Left lobe of liver (tissue), 2 donors: ENCODE results near the gene GLYR1. TPM values are rescaled to one million over a fixed set of nuclear protein-coding genes. Genes with fewer than 3 reads are reported as not detected.

ENCODE experiments used
- ATAC-seq: fragments of 200-7000 bp; cut with Tn5 transposase; one replicate; pipeline ENCODE4 v1.9.1; 2020; ENCODE audit warnings: mild to moderate bottlenecking, moderate library complexity
- DNase-seq: peaks from one replicate; pipeline ENCODE4 v3.0.0-alpha.2; 2020; ENCODE audit warnings: low spot score
- total RNA-seq: library from RNA; stranded (reverse); gene quantifications from one replicate; pipeline ENCODE4 v1.2.1, GENCODE V29; 2021
- donor health status: DM: no; HTN: no; CAD: no; lungs with moderate emphysema.
- donor health status: DM: no; HTN: yes; CAD: no.

Gene GLYR1
- total RNA-seq, 1 donor from 2014 or later: 47.1 TPM

- DNase-seq (no peak), ATAC-seq (no peak)
Measured at GRCh38 chr16:4880006-4880580, 33.0 kb upstream of the GLYR1 start.

GRCh38 chr16:4879049-4879448 is 32.0 kb upstream of the GLYR1 start:
- no peak for ATAC-seq
- DNase-seq: no peak

- no peak for ATAC-seq
- no peak for DNase-seq
Measured at GRCh38 chr16:4877380-4877685, 30.2 kb upstream of the GLYR1 start.

GRCh38 chr16:4876646-4877379 is 29.7 kb upstream of the GLYR1 start:
- ATAC-seq (no peak), DNase-seq (no peak)

- ATAC-seq: no peak
- DNase-seq: no peak
Measured at GRCh38 chr16:4874666-4875065, 27.6 kb upstream of the GLYR1 start.

GRCh38 chr16:4873091-4873490 is 26.0 kb upstream of the GLYR1 start:
- ATAC-seq (no peak), DNase-seq (no peak)

GRCh38 chr16:4871071-4871470 is 24.0 kb upstream of the GLYR1 start:
- DNase-seq (no peak), ATAC-seq (no peak)

- DNase-seq (no peak), ATAC-seq (no peak)
Measured at GRCh38 chr16:4870138-4870671, 23.1 kb upstream of the GLYR1 start.

- ATAC-seq (peak; percentile 71), DNase-seq (no peak)
Measured at GRCh38 chr16:4869147-4869805, 22.2 kb upstream of the GLYR1 start.

GRCh38 chr16:4868535-4868934 is 21.4 kb upstream of the GLYR1 start:
- no peak for DNase-seq
- peak; percentile 68 for ATAC-seq

GRCh38 chr16:4868026-4868425 is 20.9 kb upstream of the GLYR1 start:
- DNase-seq: no peak
- ATAC-seq: peak; percentile 48

GRCh38 chr16:4866586-4866985 is 19.5 kb upstream of the GLYR1 start:
- no peak for ATAC-seq
- DNase-seq: no peak

GRCh38 chr16:4865231-4865860 is 18.3 kb upstream of the GLYR1 start:
- no peak for DNase-seq
- no peak for ATAC-seq

- DNase-seq (no peak), ATAC-seq (no peak)
Measured at GRCh38 chr16:4864728-4865127, 17.6 kb upstream of the GLYR1 start.

- peak; percentile 81 for DNase-seq
- peak; percentile 88 for ATAC-seq
Measured at GRCh38 chr16:4862639-4863038, 15.6 kb upstream of the GLYR1 start.

GRCh38 chr16:4860727-4861342 is 13.7 kb upstream of the GLYR1 start:
- DNase-seq: no peak
- ATAC-seq: no peak

- DNase-seq (no peak), ATAC-seq (no peak)
Measured at GRCh38 chr16:4859900-4860255, 12.8 kb upstream of the GLYR1 start.

GRCh38 chr16:4859190-4859899 is 12.3 kb upstream of the GLYR1 start:
- DNase-seq (no peak), ATAC-seq (no peak)

- DNase-seq: no peak
- ATAC-seq: peak; percentile 29
Measured at GRCh38 chr16:4855804-4856203, 8.7 kb upstream of the GLYR1 start.

GRCh38 chr16:4855371-4855770 is 8.3 kb upstream of the GLYR1 start:
- ATAC-seq: no peak
- no peak for DNase-seq
